ENCODE data around the gene NTN5.

- TF ChIP-seq CTCF (IDR thresholded peaks at IDR 0.05) = no peak
- TF ChIP-seq POLR2A (IDR thresholded peaks at IDR 0.05) = no peak
Observed at GRCh38 chr19:48641850-48642249, 31.0 kb downstream of the NTN5 start.

Measured in lower leg skin (tissue), 3 donors.